ENCODE measurements around the gene DFFB. TPM values are rescaled to one million over a fixed set of nuclear protein-coding genes. Genes with fewer than 3 reads are reported as not detected.

Gene DFFB
- total RNA-seq, 1 experiment from 2014 or later, result 9.0 TPM

DNA sequence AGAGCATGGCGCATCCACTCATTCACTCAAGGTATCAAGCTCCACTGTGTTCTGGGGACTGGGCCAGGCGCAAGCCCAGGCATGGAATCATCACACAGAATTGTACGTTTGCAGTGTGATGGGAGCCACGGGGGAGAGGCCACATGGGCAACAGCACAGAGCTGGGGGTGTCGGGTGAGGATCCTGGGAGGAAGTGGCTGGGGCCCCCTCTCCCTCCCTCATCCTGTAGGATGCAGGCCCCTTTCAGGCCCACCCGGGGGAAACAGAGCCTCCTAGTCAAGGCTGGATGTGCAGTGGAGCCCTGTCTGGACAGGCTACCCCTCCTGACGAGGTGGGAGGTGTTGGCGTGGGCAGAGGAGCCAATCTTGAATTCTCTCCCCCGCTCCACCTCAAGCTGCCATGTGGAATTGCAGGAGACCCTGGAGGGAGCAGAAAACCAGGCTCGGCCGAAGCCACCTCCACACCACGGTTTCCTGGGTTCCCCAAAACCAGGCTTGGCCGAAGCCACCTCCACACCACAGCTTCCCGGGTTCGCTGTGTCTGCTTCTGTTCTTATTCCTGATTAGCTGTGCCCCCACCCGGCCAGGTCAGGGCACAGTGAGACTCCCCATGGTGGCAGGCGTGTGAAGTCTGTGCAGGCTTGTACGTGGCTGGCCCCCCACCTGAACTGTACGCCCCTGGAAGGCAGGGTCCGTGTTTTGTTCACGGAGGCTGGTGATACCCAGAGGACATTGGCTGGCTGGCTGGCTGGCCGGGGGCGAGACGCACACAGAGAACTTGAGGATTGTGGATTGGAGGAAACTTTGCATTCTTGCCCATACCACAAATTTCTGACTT is 46.9 kb downstream of the DFFB start:
- H2AFZ ChIP-seq (ENCODE audit: low read depth, low read length, poor library complexity, severe bottlenecking), result no peak overlapping the region
- ChIA-PET RAD21 (ENCODE audit: low non-redundant PET in 1 of 2, low total read pairs in 2 of 2, uncharacterized antibody in 2 of 2, unreplicated experiment in 2 of 2) (interaction anchor here in 1 of 2 experiments (0.6 kb wide), 1 partner anchor 107 kb away, joined by 4 read pairs; no protein-coding TSS in a partner anchor), CTCF (no interaction called here), POLR2A (no interaction called here)
- no peaks in the 10 kb centered on the region for H3K9me3 ChIP-seq (ENCODE audit: control insufficient read depth in 1 of 2, insufficient read depth in 1 of 2, low read depth in 1 of 2, low read length in 2 of 2)
- no peak overlapping the region for H3K4me2 ChIP-seq (ENCODE audit: low read length)
- no TSS peak for BruUV-seq (replicated peaks)
- intact Hi-C loops (cut with micrococcal nuclease), result loop anchor here (5.0 kb wide), 1 partner anchor 237 kb away; no protein-coding TSS in a partner anchor
- no peaks in the 10 kb centered on the region; a peak in 1 of 4 replicates for H3K36me3 ChIP-seq (ENCODE audit: control insufficient read depth in 1 of 2, insufficient read depth in 2 of 2, low read length in 2 of 2)
- no peak for ATAC-seq
- TF ChIP-seq EZH2phosphoT487 (IDR thresholded peaks at IDR 0.05; ENCODE audit: borderline replicate concordance) (no peak), ELF1 (IDR thresholded peaks at IDR 0.05; ENCODE audit: borderline replicate concordance, low read depth) (no peak), ATF3 (IDR thresholded peaks at IDR 0.05) (no peak), SRF (IDR thresholded peaks at IDR 0.05; ENCODE audit: low read depth) (no peak), POLR2A (IDR thresholded peaks at IDR 0.05; ENCODE audit: borderline replicate concordance, extremely low read depth, insufficient read depth, insufficient read length) (no peak), ZNF274 (IDR thresholded peaks at IDR 0.05; ENCODE audit: low read depth, low read length) (no peak), EGR1 (IDR thresholded peaks at IDR 0.05; ENCODE audit: low read depth) (no peak), SIN3A (IDR thresholded peaks at IDR 0.05; ENCODE audit: low read depth) (no peak), CEBPB (IDR thresholded peaks at IDR 0.05; ENCODE audit: low read depth) (no peak), ZBTB33 (IDR thresholded peaks at IDR 0.05; ENCODE audit: extremely low read depth, insufficient replicate concordance, low read length) (no peak), CBX3 (IDR thresholded peaks at IDR 0.05; ENCODE audit: low read depth) (no peak), TCF7L2 (IDR thresholded peaks at IDR 0.05; ENCODE audit: borderline replicate concordance, extremely low read depth, insufficient read depth, insufficient read length) (no peak), JUND (IDR thresholded peaks at IDR 0.05) (no peak), FOSL1 (IDR thresholded peaks at IDR 0.05; ENCODE audit: low read depth) (no peak), EZH2 (IDR thresholded peaks at IDR 0.05) (no peak), RAD21 (IDR thresholded peaks at IDR 0.05; ENCODE audit: low read depth) (no peak), ZFX (IDR thresholded peaks at IDR 0.05) (no peak)
- TF ChIP-seq, protein P1, sequence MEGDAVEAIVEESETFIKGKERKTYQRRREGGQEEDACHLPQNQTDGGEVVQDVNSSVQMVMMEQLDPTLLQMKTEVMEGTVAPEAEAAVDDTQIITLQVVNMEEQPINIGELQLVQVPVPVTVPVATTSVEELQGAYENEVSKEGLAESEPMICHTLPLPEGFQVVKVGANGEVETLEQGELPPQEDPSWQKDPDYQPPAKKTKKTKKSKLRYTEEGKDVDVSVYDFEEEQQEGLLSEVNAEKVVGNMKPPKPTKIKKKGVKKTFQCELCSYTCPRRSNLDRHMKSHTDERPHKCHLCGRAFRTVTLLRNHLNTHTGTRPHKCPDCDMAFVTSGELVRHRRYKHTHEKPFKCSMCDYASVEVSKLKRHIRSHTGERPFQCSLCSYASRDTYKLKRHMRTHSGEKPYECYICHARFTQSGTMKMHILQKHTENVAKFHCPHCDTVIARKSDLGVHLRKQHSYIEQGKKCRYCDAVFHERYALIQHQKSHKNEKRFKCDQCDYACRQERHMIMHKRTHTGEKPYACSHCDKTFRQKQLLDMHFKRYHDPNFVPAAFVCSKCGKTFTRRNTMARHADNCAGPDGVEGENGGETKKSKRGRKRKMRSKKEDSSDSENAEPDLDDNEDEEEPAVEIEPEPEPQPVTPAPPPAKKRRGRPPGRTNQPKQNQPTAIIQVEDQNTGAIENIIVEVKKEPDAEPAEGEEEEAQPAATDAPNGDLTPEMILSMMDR (IDR thresholded peaks at IDR 0.05 in 2 of 3, conservative IDR thresholded peaks at IDR 0.05 in 1 of 3; ENCODE audit: borderline replicate concordance in 1 of 3, insufficient read depth in 1 of 3, low read depth in 2 of 3, low read length in 2 of 3), result no peak
- TF ChIP-seq, protein P2, sequence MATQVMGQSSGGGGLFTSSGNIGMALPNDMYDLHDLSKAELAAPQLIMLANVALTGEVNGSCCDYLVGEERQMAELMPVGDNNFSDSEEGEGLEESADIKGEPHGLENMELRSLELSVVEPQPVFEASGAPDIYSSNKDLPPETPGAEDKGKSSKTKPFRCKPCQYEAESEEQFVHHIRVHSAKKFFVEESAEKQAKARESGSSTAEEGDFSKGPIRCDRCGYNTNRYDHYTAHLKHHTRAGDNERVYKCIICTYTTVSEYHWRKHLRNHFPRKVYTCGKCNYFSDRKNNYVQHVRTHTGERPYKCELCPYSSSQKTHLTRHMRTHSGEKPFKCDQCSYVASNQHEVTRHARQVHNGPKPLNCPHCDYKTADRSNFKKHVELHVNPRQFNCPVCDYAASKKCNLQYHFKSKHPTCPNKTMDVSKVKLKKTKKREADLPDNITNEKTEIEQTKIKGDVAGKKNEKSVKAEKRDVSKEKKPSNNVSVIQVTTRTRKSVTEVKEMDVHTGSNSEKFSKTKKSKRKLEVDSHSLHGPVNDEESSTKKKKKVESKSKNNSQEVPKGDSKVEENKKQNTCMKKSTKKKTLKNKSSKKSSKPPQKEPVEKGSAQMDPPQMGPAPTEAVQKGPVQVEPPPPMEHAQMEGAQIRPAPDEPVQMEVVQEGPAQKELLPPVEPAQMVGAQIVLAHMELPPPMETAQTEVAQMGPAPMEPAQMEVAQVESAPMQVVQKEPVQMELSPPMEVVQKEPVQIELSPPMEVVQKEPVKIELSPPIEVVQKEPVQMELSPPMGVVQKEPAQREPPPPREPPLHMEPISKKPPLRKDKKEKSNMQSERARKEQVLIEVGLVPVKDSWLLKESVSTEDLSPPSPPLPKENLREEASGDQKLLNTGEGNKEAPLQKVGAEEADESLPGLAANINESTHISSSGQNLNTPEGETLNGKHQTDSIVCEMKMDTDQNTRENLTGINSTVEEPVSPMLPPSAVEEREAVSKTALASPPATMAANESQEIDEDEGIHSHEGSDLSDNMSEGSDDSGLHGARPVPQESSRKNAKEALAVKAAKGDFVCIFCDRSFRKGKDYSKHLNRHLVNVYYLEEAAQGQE (IDR thresholded peaks at IDR 0.05; ENCODE audit: low read depth), result no peak
- TF ChIP-seq, protein P3, sequence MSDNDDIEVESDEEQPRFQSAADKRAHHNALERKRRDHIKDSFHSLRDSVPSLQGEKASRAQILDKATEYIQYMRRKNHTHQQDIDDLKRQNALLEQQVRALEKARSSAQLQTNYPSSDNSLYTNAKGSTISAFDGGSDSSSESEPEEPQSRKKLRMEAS (IDR thresholded peaks at IDR 0.05), result no peak
- H3K9ac ChIP-seq (ENCODE audit: low read length), result no peak overlapping the region
- H3K27ac ChIP-seq (ENCODE audit: low read depth, low read length), result no peak overlapping the region
- no peaks in the 10 kb centered on the region for H3K27me3 ChIP-seq (ENCODE audit: insufficient read depth, low read length)
- H3K9me2 ChIP-seq (ENCODE audit: insufficient read depth), result no peaks in the 10 kb centered on the region
- peaks cover 9% of the 10 kb centered on the region for H3K79me2 ChIP-seq (ENCODE audit: insufficient read depth, low read length)
- no peak overlapping the region for H3K4me3 ChIP-seq (replicated peaks in 1 of 2; ENCODE audit: low read depth in 1 of 2, low read length in 2 of 2)
- no peak for DNase-seq (ENCODE audit: low read depth, low spot score)
- H4K20me1 ChIP-seq (ENCODE audit: insufficient read depth), result no peaks in the 10 kb centered on the region
- peaks cover 2 to 13% of the 10 kb centered on the region in 2 experiments; a peak in 2 of 4 replicates for H3K4me1 ChIP-seq (ENCODE audit: control insufficient read depth in 1 of 2, insufficient read depth in 2 of 2, low read length in 2 of 2)
